H1 (cell line): ENCODE measurements around the gene SPSB2. TPM values are rescaled to one million over a fixed set of nuclear protein-coding genes. Genes with fewer than 3 reads are reported as not detected.

Experiments
- JUN ChIP-seq: IDR thresholded peaks from 2 replicates; pipeline ENCODE4 v1.6.1; 2011; ENCODE audit warnings: low read depth, mild to moderate bottlenecking, improper control_type of control experiment, low read length
- polyA plus RNA-seq, 7 experiments: library from polyadenylated mRNA; depleted of rRNA in 3 of 7; stranded (reverse) in 5 of 7; unstranded in 2 of 7; fragments of >200 nt in 5 of 7; fragments of 200-250 nt in 2 of 7; gene quantifications; 1 replicate in 5 of 7; 2 replicates in 1 of 7; 4 replicates in 1 of 7; pipeline versions ENCODE4 v1.2.1 to v1.2.3, GENCODE V29; 2011 to 2013; ENCODE audit warnings: missing spikeins in 2 of 7, mixed read lengths in 2 of 7
- total RNA-seq: library from RNA; stranded (reverse); fragmentation: NEBNext Ultra II Directional; extraction: Animal tissue kit (Norgen Biotek cat#: 25700); gene quantifications from 2 replicates; pipeline ENCODE4 v1.2.1, GENCODE V29; 2021

Gene SPSB2
- total and polyA plus RNA-seq, 2 of the 8 experiments (the other 6 are each of a cell fraction or from before 2014, with no cell fraction given): 13.0 to 23.2 TPM

GRCh38 chr12:6851921-6852650 lies 21.0 kb downstream of the SPSB2 start, which contains the start of gene USP5 (continued):
- TF ChIP-seq JUN: no peak
- TF ChIP-seq, all 59 proteins: peak for 23
